ENCODE results near the gene AIRE.

Gene AIRE

DNA sequence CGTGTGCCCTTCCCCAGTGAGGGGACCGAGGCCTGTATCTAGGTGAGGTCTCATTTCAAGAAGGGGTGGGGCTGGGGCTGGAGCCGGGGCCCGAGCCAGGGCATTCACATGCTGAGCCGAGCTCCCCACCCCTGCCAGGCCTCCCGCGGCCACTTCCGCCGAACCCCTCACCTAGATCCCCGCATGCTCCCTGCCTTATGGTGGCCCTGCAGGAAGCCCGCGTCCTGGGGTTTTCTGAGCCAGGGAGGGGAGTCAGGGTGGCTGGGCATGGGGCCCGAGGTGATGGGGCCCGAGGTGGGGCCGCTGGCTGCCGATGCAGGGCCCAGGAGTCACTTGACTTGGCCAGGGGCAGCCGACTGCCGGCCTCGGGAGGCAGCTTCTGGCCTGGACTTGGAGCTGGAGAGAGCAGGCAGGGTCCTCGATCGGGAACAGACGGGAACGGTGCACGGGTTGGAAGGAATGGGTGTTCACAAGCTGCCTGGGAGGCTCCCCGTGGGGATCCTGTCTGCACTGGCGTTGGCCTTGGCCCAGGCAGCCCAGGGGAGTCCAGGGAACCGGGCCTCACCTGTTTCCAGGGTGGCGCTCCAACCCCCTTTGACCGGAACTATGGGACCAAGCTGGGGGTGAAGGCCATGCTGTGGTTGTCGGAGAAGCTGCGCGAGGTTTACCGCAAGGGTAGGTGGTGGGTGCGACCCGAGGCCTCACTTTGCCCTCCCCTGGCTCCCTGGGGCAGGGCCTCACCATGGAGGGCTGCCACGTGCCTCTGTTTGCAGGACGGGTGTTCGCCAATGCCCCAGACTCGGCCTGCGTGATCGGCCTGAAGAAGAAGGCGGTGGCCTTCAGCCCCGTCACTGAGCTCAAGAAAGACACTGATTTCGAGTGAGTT lies 40.0 kb downstream of the AIRE start:
- DNase-seq, result no peak

- DNase-seq, result no peak
Measured at GRCh38 chr21:44326272-44326647, 40.6 kb downstream of the AIRE start.

DNA sequence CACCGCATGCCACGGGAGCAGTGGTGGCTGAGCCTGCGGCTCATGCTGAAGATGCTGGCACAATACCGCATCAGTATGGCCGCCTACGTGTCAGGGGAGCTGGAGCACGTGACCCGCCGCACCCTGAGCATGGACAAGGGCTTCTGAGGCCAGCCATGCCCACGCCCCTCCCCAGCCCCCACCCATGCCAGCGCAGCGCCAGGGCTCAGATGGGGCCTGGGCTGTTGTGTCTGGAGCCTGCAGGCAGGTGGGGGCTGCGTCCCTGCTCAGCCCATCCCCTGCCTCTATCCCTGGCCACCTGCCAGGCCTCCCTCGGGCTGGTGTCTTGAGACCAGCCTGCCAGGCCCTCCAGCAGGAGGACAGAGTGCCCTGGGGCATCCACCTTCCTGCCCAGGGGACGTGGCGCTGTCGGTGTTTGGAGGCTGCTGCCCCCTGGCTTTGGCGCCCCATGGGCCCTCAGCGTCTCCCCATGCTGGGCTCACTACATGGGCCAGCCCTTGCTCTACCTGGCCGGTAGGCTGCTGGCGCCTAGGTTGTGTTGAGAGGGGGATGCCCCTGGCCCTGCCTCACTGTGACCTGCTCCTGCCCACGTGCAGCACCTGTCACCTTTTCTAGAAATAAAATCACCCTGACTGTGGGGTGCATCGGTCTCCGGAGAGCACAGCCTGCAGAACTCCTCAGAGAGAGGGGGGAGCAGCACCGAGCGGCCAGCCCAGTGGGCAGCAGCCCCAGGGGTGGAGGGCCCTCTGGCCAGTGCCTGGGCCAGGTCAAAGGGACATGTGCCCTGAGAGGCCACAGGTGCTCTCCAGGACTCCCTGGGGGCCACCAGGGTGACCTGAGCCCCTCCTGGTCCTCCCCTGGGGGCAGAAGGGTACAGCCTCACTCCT lies 41.3 kb downstream of the AIRE start:
- no peak for DNase-seq

GRCh38 chr21:44327603-44327974 lies 41.9 kb downstream of the AIRE start:
- no peak for DNase-seq

- DNase-seq, result no peak
Measured at GRCh38 chr21:44328242-44328895, 42.7 kb downstream of the AIRE start.

DNA sequence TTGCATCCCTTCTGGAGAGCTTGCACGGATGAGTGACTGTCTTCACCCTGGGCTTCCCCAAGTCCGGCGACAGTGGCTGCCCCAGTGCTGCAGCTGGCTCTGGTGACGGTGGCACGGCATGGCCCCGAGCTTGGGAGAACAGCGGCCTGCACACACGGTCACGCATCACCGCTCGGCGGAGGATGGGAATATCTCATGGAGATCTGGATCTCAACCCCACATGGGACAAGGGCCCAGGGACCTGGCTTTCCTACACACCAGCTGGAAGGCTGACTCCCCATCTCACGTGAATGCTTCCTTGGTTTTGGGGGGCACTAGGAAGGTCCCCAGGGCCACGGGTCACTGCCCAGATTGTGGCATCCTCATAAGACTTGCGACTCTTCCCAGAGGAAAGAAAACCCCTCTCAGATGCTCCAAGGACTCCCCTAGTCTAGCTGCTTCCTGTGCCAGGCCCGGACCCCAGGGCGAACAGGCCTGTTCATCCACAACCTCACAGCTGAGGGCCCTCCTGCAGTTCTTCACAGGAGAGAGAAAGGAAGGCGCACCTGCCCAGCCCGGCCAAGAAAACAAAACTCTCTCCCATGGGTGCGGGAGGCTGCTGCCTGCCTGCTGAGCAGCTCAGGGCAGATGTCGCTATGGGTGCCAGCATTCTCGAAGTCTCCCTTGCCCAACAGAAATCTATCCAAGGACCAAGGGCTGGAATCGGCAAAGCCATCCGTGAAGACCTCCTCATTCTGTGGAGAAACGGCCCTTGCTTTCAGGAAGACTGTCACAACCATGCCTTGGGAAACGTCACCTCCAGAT lies 43.6 kb downstream of the AIRE start:
- no peak for DNase-seq

DNA sequence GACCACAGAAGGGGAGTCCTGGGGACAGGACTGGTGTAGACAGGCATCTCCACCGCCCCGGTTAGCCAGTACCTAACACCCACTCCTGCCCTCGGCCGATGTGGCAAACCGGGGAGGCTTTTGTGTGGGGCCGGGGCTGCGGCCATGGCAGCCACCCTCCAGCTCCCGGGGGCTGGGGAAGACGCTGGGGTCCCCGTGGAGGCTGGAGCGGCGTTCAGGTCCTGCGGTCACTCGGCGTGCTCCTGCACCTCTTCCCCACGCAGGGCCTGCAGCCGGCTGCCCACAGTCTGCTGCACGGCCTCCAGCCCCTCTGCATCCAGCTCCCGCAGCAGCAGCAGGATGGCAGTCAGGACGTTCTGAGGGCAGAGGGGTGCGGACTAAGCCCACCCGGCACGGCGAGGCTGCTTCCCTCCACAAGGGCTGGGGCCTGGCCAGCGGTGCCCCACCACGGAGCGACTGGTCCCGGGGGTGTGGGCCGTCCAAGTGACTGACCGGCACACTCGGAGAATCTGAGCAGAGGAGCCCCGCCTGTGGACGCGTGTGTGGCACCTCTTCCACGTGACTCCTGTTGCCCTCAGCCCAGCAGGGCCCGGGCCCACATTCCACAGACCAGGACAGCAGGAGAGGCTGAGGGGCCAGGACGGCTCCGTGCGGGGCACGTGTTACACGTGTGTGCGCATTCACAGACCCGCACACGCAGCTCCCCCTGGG lies 44.5 kb downstream of the AIRE start:
- no peak for DNase-seq

GRCh38 chr21:44330698-44331097 lies 45.0 kb downstream of the AIRE start:
- DNase-seq, result no peak

- DNase-seq, result no peak
Measured at GRCh38 chr21:44331209-44331608, 45.5 kb downstream of the AIRE start.

- DNase-seq, result no peak
Measured at GRCh38 chr21:44331650-44332307, 46.1 kb downstream of the AIRE start.

DNA sequence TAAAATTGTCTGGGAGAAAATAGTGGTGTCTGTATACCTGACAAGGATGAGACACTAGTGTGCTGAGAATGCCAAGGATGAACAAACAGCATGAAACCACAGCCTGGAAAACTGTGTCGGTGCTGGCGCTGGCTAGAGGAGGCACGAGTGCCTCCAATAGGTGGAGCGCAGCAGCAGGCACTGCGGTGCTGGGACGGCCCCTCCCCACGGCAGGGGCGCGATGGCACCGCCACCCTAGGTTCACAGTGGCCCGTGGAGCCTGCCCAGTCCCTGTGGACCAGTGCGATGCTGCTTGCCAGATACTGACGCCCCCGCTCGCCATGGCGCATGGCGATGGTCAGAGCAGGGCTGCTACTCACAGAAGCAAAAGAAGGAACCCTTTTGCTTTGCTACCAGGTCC lies 46.7 kb downstream of the AIRE start:
- DNase-seq, result no peak

DNA sequence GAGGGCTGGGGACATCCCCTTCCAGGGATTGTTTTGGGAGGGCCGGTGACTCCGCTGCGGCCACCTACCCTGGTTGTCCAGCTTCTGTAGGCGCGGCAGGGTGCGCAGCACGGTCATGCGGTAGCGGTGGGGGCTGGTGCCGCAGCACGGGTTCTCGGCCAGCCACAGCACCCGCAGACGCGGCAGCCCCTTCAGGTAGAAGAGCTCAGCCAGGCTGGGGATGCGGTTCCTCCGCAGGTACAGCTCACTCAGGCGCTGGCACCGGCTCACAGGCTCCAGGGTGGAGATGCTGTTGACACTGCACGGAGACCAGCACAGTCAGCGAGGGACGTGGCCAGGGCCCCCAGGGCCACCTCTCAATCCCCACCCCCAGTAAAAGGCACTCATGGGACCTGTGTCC lies 47.3 kb downstream of the AIRE start:
- DNase-seq, result no peak

DNA sequence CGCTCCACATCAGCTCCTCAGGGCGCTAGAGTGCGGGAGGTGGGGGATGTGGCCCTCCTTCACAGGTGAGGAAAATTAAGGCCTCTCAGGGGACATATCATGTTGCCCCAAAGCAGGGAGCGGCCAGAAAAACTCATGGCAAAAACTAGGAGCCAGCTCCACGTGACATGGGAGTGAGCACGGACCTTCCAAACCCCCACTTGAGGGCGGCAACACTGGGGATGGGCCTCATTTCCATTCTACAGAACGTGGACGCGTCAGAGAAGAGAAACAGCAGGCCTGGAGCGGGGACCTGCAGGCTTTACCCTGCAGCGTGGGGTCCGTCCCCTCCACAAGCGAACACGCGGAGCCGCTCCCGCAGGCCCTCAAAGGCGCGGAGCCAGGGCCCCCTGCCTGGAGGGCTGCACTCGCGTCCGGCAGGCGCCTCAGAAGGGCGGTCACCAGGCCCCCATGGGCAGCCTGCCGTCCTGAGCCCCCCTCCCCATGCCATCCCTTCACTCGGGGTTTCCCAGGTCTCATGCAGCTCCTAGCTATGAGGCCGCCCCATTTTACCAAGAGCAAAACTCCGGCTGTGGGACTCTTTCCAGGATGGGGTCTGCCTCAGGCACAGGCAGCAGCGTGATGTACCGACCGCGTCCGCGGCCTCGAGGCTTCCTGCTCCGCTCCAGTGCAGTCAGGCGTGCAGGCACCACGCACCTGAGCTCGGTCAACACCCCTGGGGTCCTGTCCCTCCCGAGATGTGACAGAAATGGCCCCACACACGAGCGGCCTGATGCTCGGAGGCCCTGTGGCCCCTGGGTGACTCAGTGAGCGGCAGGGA lies 48.0 kb downstream of the AIRE start:
- DNase-seq, result no peak

GRCh38 chr21:44334329-44335030 lies 48.8 kb downstream of the AIRE start:
- DNase-seq, result no peak

GRCh38 chr21:44335266-44336059 lies 49.8 kb downstream of the AIRE start:
- DNase-seq, result no peak

GRCh38 chr21:44337449-44337848 lies 51.8 kb downstream of the AIRE start:
- DNase-seq, result no peak

- peak; percentile 51 for DNase-seq
Measured at GRCh38 chr21:44337941-44338895, 52.5 kb downstream of the AIRE start.

All from CD4-positive, alpha-beta T cell treated with Interleukin-17A for 4 hours (primary cell).